HG03439 (cell line): ENCODE measurements around the gene TMEM240.
"Not testable (repeated sequence)": the region's sequence is repeated elsewhere in the genome, so short reads cannot be mapped to it uniquely, and the experiment has no call there.

Source experiments
- ATAC-seq: cut with Tn5 transposase; IDR thresholded peaks from one replicate; pipeline ENCODE4 v1.9.1; 2021; ENCODE audit warnings: mild to moderate bottlenecking, moderate library complexity; ENCODE audit not compliant: unreplicated experiment

The TMEM240 gene

GRCh38 chr1:1558591-1558990 is 18.2 kb upstream of the TMEM240 start:
- no peak for ATAC-seq

GRCh38 chr1:1557688-1558087 is 17.3 kb upstream of the TMEM240 start:
- not testable (repeated sequence) for ATAC-seq

- not testable (repeated sequence) for ATAC-seq
Measured at GRCh38 chr1:1556961-1557360, 16.5 kb upstream of the TMEM240 start.

- ATAC-seq = no peak
Measured at GRCh38 chr1:1556505-1556904, 16.1 kb upstream of the TMEM240 start.

- ATAC-seq = no peak
Measured at GRCh38 chr1:1554926-1555915, 14.8 kb upstream of the TMEM240 start.

GRCh38 chr1:1554550-1554925 is 14.1 kb upstream of the TMEM240 start:
- ATAC-seq = no peak

- no peak for ATAC-seq
Measured at GRCh38 chr1:1553821-1554494, 13.5 kb upstream of the TMEM240 start.

GRCh38 chr1:1552263-1552639 is 11.8 kb upstream of the TMEM240 start:
- no peak for ATAC-seq

GRCh38 chr1:1551524-1552262 is 11.3 kb upstream of the TMEM240 start:
- ATAC-seq = no peak

GRCh38 chr1:1550591-1551432 is 10.4 kb upstream of the TMEM240 start:
- ATAC-seq = no peak

GRCh38 chr1:1550087-1550486 is 9.7 kb upstream of the TMEM240 start:
- no peak for ATAC-seq

- no peak for ATAC-seq
Measured at GRCh38 chr1:1548591-1548990, 8.2 kb upstream of the TMEM240 start.

- ATAC-seq = no peak
Measured at GRCh38 chr1:1547476-1547875, 7.1 kb upstream of the TMEM240 start.

- ATAC-seq = no peak
Measured at GRCh38 chr1:1547011-1547410, 6.6 kb upstream of the TMEM240 start.

- ATAC-seq = no peak
Measured at GRCh38 chr1:1545946-1546737, 5.7 kb upstream of the TMEM240 start.

GRCh38 chr1:1544544-1544943 is 4.1 kb upstream of the TMEM240 start:
- no peak for ATAC-seq

- no peak for ATAC-seq
Measured at GRCh38 chr1:1543706-1544099, 3.3 kb upstream of the TMEM240 start.

GRCh38 chr1:1542766-1543705 is 2.6 kb upstream of the TMEM240 start:
- ATAC-seq = no peak
